GM12878 (cell line): ENCODE measurements around the gene DNAJB14.

Experiments
- CREB1 ChIP-seq: IDR thresholded peaks from 2 replicates; pipeline ENCODE4 v1.6.1; 2012; ENCODE audit warnings: low read depth, mild to moderate bottlenecking, inconsistent platforms
- E4F1 ChIP-seq: fragments of 450-650 bp; IDR thresholded peaks from 2 replicates; pipeline ENCODE4 v1.6.1; 2018; ENCODE audit warnings: borderline replicate concordance, mild to moderate bottlenecking; ENCODE audit not compliant: partially characterized antibody
- JUND ChIP-seq: IDR thresholded peaks from 2 replicates; pipeline ENCODE4 v1.6.1; 2012; ENCODE audit warnings: low read depth, mild to moderate bottlenecking, low read length, improper control_type of control experiment, moderate library complexity
- MAX ChIP-seq: IDR thresholded peaks from 2 replicates; pipeline ENCODE4 v1.6.1; 2012; ENCODE audit warnings: low read depth, low read length, improper control_type of control experiment
- POLR2A ChIP-seq: IDR thresholded peaks from 2 replicates; pipeline ENCODE4 v1.6.1; 2011; ENCODE audit warnings: low read depth, mild to moderate bottlenecking, low read length
- RBBP5 ChIP-seq: fragments of 200-600 bp; sonication (generic); conservative IDR thresholded peaks from 2 replicates; pipeline ENCODE4 v1.6.1; 2016
- YY1 ChIP-seq: IDR thresholded peaks from 2 replicates; pipeline ENCODE4 v1.6.1; 2011; ENCODE audit warnings: low read depth, mild to moderate bottlenecking, low read length
- ZNF274 ChIP-seq: IDR thresholded peaks from one replicate; pipeline ENCODE4 v1.8.0; 2011; ENCODE audit not compliant: insufficient read length, insufficient read depth
- ZNF384 ChIP-seq: IDR thresholded peaks from 2 replicates; pipeline ENCODE4 v1.6.1; 2012; ENCODE audit warnings: low read depth, mild to moderate bottlenecking, low read length, improper control_type of control experiment, borderline replicate concordance
- ZNF687 ChIP-seq: fragments of 450-650 bp; IDR thresholded peaks from 2 replicates; pipeline ENCODE4 v1.6.1; 2017; ENCODE audit warnings: mild to moderate bottlenecking, moderate library complexity
- TF ChIP-seq, protein P1 (sequence below): IDR thresholded peaks from 2 replicates; pipeline ENCODE4 v1.6.1; 2011; ENCODE audit warnings: borderline replicate concordance, low read depth, mild to moderate bottlenecking, moderate library complexity, mixed read lengths, low read length; ENCODE audit not compliant: insufficient read depth; ENCODE audit errors: extremely low read length
- TF ChIP-seq, protein P2 (sequence below), 3 experiments: IDR thresholded peaks in 2 of 3; conservative IDR thresholded peaks in 1 of 3; 2 replicates each; pipeline ENCODE4 v1.5.1; 2011; ENCODE audit warnings: low read depth in 3 of 3, low read length in 3 of 3, mild to moderate bottlenecking in 3 of 3, control low read depth in 2 of 3, moderate library complexity in 2 of 3, inconsistent platforms in 1 of 3, mixed read lengths in 1 of 3; ENCODE audit not compliant: control insufficient read depth in 2 of 3, insufficient read depth in 1 of 3; ENCODE audit errors: extremely low read depth in 1 of 3

GRCh38 chr4:99853190-99853589 lies 93.2 kb downstream of the DNAJB14 start:
- TF ChIP-seq POLR2A (no peak), JUND (no peak), YY1 (no peak), ZNF274 (no peak), E4F1 (no peak), CREB1 (no peak), RBBP5 (no peak), MAX (no peak), ZNF687 (no peak), ZNF384 (no peak)
- TF ChIP-seq, protein P1, sequence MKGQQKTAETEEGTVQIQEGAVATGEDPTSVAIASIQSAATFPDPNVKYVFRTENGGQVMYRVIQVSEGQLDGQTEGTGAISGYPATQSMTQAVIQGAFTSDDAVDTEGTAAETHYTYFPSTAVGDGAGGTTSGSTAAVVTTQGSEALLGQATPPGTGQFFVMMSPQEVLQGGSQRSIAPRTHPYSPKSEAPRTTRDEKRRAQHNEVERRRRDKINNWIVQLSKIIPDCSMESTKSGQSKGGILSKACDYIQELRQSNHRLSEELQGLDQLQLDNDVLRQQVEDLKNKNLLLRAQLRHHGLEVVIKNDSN: no peak
- TF ChIP-seq, protein P2, sequence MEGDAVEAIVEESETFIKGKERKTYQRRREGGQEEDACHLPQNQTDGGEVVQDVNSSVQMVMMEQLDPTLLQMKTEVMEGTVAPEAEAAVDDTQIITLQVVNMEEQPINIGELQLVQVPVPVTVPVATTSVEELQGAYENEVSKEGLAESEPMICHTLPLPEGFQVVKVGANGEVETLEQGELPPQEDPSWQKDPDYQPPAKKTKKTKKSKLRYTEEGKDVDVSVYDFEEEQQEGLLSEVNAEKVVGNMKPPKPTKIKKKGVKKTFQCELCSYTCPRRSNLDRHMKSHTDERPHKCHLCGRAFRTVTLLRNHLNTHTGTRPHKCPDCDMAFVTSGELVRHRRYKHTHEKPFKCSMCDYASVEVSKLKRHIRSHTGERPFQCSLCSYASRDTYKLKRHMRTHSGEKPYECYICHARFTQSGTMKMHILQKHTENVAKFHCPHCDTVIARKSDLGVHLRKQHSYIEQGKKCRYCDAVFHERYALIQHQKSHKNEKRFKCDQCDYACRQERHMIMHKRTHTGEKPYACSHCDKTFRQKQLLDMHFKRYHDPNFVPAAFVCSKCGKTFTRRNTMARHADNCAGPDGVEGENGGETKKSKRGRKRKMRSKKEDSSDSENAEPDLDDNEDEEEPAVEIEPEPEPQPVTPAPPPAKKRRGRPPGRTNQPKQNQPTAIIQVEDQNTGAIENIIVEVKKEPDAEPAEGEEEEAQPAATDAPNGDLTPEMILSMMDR (IDR thresholded peaks at IDR 0.05 in 2 of 3, conservative IDR thresholded peaks at IDR 0.05 in 1 of 3; ENCODE audit: control insufficient read depth in 2 of 3, extremely low read depth in 1 of 3, insufficient read depth in 1 of 3, low read depth in 3 of 3, low read length in 3 of 3): no peak
